Renal pelvis (tissue), 4 donors: Measurements from ENCODE around the gene KCNJ18. TPM values are rescaled to one million over a fixed set of nuclear protein-coding genes. Genes with fewer than 3 reads are reported as not detected.
"Not testable (repeated sequence)": the region's sequence is repeated elsewhere in the genome, so short reads cannot be mapped to it uniquely, and the experiment has no call there.

Source experiments
- DNase-seq: peaks from one replicate; pipeline ENCODE4 v3.0.0-alpha.2; 2013
- polyA plus RNA-seq, 3 donors: library from polyadenylated mRNA; unstranded; fragments of 120-200 nt; gene quantifications; one replicate each; pipeline ENCODE4 v1.2.1, GENCODE V29; 2013; ENCODE audit not compliant: insufficient read length in 3 of 3

Gene KCNJ18
- polyA plus RNA-seq, 3 donors = not detected

DNA sequence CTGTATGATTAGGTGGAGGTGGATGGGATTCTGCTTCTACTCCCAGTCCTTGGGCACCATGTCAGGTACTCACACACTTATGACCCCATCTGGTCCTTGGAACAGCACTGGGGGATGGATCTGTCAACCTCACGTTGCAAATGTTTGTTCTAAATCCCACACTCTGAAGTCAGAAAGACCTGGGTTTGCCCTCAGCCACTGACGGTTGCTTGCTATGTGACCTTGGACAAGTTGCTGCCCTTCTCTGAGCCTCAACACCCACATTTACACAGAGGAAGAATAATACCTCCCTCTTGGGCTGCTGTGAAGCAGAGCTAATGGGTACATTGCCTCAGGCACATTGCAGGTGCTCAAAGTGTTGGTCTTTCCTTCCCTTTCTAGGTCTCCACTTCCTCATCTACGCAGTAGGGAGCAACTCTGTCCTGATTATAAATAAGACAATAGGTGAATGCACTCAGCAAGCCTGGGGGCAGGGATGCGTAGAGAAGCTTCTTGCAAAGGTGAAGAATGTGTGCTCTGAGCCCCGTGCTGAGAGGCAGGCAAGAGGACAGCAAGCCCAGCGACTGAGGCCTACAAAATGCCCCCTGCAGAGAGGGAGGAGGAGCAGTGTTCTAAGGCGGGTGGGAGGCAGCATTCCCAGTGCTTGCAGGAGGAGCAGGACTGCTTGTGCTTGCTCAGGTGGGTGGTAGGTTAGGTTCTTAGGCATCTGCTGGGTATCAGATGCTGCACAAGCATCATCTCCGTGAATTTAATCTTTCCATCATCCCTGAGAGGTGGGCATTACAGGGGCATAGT is 21.8 kb upstream of the KCNJ18 start:
- DNase-seq = not testable (repeated sequence)

DNA sequence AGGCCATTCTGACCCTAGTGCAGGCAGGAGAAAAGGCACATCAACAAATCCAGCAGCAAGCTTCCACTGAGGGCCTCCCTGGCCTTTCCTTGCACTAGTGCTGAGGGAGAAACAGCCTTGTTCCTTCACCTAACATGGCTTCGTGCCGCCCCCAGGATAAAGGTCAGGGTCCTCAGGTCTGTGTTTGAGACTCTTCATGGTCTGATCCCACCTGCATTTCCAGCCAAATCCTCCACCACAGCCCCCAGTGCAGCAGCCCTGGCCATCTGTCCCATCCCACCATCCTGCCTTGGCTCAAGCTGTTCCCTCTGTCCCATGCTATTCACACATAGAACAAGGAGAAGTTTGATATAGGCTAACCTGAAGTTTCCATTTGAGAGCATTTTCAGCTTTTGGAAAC is 20.9 kb upstream of the KCNJ18 start:
- DNase-seq = not testable (repeated sequence)

DNA sequence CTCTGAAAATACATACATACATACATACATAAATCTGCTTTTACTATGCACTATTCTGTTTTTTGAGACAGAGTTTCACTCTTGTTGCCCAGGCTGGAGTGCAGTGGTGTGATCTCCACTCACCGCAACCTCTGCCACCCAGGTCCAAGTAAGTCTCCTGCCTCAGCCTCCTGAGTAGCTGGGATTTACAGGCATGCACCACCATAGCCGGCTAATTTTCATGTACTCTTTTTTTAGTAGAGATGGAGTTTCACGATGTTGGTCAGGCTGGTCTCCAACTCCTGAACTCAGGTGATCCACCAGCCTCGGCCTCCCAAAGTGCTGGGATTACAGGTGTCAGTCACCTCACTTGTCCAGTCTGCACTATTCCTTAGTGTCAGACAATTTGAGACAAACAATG is 20.5 kb upstream of the KCNJ18 start:
- DNase-seq = not testable (repeated sequence)

DNA sequence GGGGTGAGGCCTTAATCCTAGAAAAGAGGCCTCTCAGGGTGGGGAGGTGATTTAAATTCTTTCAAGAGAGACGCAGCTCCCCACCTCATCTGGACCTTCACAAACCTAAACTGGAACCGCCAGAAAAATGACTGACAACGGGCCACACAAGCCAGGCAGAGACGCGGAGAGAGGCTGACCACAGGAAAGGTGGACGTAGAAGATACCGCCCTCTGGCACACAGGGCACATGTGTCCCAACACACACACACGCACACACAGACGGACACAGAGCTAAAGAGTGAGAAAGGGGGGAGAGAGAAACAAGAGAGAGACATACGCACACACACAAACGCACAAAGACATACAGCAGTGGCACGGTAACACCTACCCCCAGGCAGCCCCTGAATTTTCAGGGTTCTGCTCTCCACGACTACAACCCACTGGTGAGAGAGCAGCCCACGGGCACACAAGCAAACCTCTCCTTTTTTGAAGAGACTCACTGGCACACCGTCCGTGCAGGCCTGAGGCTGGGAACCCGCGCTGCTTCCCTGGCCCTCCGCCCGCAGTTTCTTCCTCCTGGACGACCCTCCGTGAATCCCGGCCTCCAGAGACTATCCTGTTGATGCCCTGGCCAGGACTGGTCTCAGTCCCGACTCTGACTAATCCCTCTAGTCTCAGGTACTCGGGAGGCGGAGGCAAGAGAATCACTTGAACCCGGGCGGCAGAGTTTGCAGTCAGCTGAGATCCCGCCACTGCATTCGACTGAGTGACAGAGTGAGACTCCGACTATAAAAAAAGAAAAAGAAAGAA is 18.7 kb upstream of the KCNJ18 start:
- not testable (repeated sequence) for DNase-seq

DNA sequence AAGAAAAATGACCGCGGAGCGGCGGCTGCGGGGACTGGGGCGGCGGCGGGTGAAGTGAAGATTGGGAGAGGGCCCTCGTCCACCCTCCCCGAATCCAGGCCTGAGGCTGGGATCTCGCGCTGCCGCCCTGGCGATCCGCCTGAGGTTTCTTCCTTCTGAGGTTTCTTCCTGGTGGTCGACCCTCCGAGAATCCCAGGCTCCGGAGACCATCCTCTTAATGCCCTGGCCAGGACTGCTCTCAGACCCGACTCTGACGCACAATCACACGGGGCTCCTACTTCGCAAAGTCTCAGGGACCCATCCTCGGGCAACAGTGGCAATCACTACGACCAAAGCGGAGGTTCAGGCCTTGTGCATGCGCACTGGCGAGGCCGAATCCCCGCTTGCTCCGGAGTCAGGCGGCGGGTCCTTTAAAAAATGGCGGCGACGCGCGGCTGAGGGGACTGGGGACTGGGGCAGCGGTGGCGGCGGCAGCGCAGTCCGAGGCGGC is 18.0 kb upstream of the KCNJ18 start:
- no peak for DNase-seq

DNA sequence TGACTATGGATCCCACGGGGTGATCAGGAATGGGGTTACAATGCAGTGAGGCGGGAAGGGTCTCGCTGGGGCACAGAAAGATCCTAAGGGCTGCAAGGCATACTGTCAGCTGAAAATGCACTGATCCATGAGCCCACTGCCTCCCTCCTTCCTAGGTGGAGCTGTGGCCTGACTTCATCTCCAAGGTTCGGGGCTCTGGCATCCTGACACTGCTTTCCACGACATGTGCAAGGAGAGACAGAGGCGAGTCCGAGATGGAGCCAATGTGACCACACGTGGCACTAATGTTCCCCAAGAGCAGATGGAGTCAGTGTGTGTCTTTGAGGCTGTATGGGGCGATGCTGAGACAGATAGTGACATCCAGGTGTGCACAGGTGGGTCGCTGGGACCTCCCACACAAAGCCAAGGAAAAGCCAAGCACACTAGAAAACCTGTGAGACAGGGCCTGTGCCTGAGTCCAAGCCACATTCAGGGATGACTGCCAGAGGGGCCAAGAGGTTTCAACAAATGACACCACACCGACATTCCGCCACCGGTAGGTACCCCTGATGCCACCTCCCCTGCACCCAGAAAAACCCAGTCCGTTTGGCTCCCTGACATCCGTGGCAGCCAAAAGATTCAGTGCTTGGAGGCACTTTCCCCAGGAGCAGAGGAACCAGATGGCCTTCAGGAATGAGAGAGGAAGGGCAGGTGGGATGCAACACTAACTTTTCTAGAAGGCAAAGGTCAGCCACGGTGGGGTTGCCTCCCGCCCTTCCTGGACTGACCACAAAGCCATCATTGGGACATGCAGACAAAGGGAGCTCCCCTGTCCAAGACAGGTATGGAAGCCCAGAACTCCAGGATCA is 17.2 kb upstream of the KCNJ18 start:
- DNase-seq = not testable (repeated sequence)

DNA sequence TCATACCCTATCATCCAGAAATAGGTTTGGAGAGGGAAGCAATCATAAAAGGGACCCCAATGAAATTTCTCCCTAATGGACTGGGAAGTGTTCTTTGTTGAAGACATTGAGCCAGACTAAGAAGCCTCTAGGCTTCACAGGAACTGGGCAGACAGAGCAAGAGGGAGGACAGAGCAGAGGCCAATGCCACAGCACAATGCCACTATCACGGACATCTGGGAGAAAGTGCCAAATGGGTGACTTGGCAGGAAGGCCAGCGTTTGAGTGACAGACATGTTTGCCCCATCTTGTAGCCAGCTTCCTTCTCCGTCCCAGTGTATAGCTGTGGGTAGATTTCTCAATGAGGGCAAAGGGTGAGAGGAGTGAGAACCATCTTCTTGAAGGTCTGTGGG is 16.6 kb upstream of the KCNJ18 start:
- not testable (repeated sequence) for DNase-seq

DNA sequence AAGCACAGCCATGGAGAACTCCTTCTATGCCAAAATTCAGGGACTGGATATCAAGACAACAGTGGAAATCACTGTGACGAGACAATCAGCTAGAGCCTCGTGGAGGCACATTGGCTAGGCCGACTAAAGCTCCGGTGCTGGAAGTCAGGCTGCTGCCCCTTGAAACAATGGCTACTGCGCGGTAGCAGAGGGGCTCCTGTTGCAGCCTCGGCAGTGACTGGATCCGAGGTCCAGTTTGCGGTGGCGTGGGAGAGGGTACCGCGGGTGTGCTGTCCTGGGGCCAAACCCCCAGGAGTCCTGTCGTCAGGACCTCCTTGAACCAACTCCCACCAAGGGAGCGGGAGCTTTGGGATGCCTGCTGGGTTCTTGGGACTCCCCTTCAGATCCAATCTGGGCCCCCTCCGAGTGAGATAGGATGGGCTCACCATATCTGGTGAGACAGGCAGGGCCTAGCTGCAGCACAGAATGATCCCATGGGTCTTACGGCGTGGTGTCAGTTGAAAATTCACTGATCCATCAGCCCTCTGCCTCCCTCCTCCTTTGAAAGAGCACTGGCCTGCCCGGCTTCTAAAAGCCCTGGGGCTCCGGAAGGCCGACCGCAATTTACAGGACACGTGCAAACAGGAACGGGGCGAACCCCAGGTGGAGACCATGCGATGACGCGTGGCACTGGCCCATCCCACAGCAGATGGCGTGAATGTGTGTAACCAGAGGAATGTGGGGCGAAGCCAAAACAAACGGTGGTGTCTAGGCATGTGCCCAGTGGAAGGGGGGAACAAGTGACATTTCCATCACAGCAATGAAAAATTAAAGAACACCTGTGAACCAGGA is 15.8 kb upstream of the KCNJ18 start:
- DNase-seq = no peak

DNA sequence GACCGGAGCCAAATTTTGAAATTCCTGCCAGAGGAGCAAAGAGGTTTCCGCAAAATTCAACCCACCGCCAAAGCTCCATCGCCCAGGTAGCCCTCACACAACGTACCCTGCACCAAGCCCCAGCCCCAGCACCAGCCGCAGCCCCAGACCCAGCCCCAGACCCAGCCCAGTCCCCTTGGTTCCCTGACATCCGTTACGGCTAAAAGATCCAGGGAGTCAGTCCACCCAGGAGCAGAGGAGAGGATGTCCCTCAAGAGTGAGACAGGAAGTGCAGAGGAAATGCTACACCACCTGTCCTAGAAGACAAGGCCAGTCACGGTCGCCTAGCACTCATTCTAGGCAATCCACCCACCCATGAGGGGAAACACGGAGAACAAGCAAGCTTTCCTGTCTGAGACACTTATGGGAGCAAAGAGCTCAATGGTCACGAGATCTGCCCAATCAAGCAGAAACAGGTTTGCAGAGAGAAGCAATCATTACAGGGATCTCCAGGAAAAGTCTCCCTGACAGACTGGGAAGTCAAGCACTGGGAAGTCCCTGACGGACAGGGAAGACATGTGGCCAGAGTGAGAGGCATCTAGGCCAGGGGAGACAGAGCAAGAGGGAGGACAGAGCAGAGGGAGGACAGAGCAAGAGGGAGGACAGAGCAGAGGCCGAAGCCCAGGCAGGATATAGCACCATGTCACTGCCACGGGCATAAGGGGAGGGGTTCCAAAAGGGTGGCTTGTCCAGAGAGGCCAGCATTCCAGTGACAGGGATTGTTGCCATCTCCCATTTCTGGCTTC is 15.0 kb upstream of the KCNJ18 start:
- no peak for DNase-seq

DNA sequence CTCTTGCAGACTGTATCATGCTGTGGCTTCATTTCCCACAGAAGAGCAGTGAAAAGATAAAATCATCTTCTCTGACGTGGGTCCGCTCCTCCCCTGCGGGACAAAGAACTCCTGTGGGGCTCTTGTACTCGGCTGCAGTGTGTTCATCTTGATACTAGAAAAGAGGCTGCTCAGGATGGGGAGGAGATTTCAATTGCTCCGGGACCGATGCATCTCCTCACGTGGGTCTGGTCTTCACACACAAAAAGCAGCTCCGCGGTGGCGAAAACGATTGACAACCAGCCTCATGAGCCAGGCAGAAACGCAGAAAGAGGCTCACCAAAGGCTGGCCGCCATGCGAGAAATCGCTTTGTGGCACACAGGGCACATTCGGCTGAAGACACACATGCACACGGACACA is 14.4 kb upstream of the KCNJ18 start:
- no peak for DNase-seq

DNA sequence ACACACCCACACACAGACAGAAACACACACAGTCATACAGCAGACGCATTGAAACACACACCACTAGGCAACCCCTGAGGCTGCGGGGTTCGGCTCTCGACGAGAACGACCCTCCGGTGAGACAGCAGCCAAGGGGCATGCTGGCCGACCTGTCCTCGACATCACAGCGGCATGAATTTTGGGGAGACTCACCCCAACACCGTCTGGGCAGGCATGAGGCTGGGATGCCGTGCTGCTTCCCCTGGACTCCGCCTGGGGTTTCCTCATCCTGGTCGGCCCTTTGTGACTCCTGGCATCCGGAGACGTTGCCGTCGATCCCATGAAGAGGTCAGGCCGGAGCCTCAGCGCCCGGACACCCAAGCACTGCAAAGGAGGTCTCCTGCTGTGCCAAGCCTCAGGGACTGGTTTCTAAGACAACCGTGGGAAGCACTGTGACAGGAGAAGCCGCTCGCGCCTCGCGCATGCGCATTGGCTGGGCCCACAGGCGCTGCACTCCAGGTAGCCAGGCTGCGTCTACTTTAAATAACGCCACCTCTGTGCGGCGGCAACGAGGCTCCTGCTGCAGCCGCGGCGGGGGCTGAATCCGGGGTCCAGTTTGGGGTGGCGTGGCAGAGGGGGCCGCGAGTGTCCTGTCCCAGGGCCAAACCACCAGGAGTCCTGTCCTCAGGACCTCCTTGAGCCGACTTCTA is 13.8 kb upstream of the KCNJ18 start:
- DNase-seq = no peak

DNA sequence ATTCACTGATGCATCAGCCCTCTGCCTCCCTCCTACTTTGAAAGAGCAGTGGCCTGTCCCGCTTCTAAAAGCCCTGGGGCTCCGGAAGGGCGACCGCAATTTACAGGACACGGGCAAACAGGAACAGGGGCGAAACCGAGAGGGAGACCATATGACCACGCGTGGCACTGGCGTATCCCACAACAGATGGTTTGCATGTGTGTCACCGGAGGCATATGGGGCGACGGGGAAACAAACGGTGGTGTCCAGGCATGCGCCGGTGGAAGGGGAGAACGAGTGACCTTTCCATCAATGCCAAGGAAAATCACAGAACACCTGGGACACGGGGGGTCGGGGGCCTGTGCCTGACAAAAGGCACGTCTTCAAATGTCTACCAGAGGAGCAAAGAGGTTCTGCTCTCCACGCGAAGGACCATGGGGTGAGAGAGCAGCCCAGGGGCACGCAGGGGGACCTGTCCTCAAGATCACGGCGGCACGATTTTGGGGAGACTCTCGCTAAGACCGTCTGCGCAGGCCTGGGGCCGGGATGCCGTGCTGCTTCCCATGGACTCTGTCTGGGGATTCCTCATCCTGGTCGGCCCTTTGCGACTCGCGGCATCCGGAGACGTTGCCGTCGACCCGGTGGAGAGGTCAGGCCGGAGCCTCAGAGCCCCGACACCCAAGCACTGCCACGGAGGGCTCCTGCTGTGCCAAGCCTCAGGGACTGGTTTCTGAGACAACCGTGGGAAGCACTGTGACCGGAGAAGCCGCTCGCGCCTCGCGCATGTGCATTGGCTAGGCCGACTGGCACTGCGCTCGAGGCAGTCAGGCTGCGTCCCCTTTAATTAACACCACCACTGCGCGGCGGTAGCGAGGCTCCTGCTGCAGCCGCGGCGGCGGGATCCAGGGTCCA is 12.8 kb upstream of the KCNJ18 start:
- DNase-seq = no peak

DNA sequence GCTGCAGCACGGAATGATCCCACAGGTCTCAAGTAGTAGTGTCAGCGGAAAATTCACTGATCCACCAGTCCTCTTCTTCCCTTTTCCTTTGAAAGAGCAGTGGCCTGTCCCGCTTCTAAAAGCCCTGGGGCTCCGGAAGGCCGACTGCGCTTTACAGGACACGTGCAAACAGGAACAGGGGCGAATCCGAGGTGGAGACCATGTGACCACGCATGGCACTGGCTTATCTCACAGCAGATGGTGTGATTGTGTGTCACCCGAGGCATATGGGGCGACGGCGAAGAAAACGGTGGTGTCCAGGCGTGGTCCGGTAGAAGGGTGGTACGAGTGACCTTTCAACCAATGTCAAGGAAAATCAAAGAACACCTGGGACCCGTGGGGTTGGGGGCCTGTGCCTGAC is 12.0 kb upstream of the KCNJ18 start:
- DNase-seq = no peak

DNA sequence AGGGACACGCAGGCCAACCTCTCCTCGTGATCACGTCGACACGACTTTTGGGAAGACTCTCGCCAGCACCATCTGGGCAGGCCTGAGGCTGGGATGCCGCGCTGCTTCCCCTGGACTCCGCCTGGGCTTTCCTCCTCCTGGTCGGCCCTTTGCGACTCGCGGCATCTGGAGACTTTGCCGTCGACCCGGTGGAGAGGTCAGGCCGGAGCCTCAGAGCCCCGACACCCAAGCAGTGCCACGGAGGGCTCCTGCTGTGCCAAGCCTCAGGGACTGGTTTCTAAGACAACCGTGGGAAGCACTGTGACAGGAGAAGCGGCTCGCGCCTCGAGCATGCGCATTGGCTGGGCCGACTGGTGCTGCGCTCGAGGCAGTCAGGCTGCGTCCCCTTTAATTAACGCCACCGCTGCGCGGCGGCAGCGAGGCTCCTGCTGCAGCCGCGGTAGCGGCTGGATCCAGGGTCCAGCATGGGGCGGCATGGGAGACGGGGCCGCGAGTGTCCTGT is 11.4 kb upstream of the KCNJ18 start:
- not testable (repeated sequence) for DNase-seq

DNA sequence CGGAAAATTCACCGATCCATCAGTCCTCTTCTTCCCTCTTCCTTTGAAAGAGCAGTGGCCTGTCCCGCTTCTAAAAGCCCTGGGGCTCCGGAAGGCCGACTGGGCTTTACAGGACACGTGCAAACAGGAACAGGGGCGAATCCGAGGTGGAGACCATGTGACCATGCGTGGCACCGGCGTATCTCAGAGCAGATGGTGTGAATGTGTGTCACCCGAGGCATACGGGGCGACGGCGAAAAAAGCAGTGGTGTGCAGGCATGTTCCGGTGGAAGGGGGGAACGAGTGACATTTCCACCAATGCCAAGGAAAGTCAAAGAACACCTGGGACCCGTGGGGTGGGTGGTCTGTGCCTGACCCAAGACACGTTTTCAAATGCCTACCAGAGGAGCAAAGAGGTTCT is 10.7 kb upstream of the KCNJ18 start:
- DNase-seq = not testable (repeated sequence)

DNA sequence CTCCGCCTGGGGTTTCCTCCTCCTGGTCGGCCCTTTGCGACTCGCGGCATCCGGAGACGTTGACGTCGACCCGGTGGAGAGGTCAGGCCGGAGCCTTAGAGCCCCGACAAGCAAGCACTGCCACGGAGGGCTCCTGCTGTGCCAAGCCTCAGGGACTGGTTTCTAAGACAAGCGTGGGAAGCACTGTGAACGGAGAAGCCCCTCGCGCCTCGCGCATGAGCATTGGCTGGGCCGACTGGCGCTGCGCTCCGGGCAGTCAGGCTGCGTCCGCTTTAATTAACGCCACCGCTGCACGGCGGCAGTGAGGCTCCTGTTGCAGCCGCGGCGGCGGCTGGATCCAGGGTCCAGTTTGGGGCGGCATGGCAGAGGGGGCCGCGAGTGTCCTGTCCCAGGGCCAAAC is 10.2 kb upstream of the KCNJ18 start:
- not testable (repeated sequence) for DNase-seq

DNA sequence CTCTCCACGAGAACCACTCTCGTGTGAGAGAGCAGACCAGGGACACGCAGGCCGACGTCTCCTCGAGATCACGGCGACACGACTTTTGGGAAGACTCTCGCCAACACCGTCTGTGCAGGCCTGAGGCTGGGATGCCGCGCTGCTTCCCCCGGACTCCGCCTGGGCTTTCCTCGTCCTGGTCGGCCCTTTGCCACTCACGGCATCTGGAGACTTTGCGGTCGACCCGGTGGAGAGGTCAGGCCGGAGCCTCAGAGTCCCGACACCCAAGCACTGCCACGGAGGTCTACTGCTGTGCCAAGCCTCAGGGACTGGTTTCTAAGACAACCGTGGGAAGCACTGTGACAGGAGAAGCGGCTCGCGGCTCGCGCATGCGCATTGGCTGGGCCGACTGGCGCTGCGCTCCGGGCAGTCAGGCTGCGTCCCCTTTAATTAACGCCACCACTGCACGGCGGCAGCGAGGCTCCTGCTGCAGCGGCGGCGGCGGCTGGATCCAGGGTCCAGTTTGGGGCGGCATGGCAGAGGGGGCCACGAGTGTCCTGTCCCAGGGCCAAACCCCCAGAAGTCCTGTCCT is 9.1 kb upstream of the KCNJ18 start:
- not testable (repeated sequence) for DNase-seq

DNA sequence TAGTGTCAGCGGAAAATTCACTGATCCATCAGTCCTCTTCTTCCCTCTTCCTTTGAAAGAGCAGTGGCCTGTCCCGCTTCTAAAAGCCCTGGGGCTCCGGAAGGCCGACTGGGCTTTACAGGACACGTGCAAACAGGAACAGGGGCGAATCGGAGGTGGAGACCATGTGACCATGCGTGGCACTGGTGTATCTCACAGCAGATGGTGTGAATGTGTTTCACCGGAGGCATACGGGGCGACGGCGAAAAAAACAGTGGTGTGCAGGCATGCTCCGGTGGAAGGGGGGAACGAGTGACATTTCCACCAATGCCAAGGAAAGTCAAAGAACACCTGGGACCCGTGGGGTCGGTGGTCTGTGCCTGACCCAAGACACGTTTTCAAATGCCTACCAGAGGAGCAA is 8.4 kb upstream of the KCNJ18 start:
- DNase-seq = not testable (repeated sequence)
